Measurements from ENCODE around the gene SH3BP1. TPM values are rescaled to one million over a fixed set of nuclear protein-coding genes. Genes with fewer than 3 reads are reported as not detected.
"Not testable (repeated sequence)": the region's sequence is repeated elsewhere in the genome, so short reads cannot be mapped to it uniquely, and the experiment has no call there.

Gene SH3BP1
- total RNA-seq, 1 donor from 2014 or later, result 88.4 TPM

DNA sequence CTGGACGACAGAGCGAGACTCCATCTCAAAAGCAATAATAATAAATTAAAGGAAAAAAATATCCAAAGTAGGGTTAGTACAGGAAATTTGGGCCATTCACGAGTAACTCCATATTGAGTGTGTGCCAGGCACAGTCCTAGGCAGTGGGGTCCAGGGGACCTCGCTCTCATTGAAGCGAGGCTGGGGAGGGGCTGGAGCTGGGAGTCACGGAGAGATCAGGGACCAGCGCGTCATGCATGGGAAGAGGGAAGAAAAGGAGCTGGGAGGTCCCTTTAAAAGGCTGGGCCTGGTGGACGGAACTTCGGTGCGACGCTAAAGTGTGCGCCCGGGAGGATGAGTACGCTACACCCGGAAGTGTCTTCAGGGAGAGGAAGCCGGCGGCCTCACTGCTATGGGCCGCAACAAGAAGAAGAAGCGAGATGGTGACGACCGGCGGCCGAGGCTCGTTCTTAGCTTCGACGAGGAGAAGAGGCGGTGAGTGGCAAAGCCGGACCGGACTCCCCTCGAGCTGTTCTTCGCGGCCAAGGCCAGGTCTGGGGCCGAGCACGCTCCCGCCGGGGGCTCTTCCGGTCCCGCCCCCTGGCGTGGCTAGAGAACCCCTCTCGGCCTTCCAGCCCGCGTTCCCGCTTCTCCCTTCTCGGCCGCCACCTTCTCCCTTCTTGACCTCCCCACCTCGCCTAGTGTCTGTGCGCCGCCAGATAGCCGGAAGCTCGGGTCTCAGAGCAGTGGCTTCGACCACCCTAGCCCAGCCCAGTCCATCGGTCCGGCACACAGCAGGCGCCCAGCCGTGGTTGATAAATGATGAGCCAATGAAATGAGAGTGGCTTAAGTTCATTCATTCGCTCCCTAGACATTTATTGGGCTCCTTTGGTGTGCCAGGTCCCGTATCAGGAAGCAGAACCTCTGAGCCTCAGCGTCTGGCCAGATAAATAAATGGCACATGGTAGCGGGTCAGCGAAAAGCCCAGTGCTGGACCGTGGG lies 46.8 kb downstream of the SH3BP1 start, which contains the start of gene NOL12:
Gene NOL12 (plus strand): TSS at position 342 of the 981 bp plus-strand sequence. CDS start 50 bp downstream, at position 392.
- TF ChIP-seq, protein P1, sequence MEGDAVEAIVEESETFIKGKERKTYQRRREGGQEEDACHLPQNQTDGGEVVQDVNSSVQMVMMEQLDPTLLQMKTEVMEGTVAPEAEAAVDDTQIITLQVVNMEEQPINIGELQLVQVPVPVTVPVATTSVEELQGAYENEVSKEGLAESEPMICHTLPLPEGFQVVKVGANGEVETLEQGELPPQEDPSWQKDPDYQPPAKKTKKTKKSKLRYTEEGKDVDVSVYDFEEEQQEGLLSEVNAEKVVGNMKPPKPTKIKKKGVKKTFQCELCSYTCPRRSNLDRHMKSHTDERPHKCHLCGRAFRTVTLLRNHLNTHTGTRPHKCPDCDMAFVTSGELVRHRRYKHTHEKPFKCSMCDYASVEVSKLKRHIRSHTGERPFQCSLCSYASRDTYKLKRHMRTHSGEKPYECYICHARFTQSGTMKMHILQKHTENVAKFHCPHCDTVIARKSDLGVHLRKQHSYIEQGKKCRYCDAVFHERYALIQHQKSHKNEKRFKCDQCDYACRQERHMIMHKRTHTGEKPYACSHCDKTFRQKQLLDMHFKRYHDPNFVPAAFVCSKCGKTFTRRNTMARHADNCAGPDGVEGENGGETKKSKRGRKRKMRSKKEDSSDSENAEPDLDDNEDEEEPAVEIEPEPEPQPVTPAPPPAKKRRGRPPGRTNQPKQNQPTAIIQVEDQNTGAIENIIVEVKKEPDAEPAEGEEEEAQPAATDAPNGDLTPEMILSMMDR (IDR thresholded peaks at IDR 0.05), result no peak
- DNase-seq, result peak; percentile 79
- peaks cover 35% of the 10 kb centered on the region for H3K4me1 Mint-ChIP-seq
- peak within 1 kb of the TSS; percentile 95 for H3K27ac Mint-ChIP-seq
- H3K4me3 Mint-ChIP-seq, result peak within 1 kb of the TSS; percentile 97
- intact Hi-C loops (cut with micrococcal nuclease), result loop anchor here (1.0 to 5.0 kb wide), 6 partner anchors 9 to 78 kb away; partner anchors contain the start of genes GGA1 and PDXP
- peak; percentile 87 for ATAC-seq (ENCODE audit: low read depth)
- peaks cover 40% of the 10 kb centered on the region for H3K36me3 Mint-ChIP-seq (ENCODE audit: low read depth)
- H3K27me3 Mint-ChIP-seq, result no peaks in the 10 kb centered on the region
- CTCF ChIA-PET, result interaction anchor here (1.0 to 8.4 kb wide), 6 partner anchors 10 to 79 kb away, joined by 3 to 163 read pairs (median 7); partner anchors contain the start of genes LGALS1, PDXP and SH3BP1
- no peaks in the 10 kb centered on the region for H3K9me3 Mint-ChIP-seq
- POLR2A ChIA-PET, result interaction anchor here (0.8 to 3.2 kb wide), 15 partner anchors 10 to 164 kb away, joined by 3 to 38 read pairs (median 4); partner anchors contain the start of genes ANKRD54, GGA1, LGALS1 and PDXP

GRCh38 chr22:37690407-37690806 lies 50.9 kb downstream of the SH3BP1 start:
- TF ChIP-seq, protein P1 (IDR thresholded peaks at IDR 0.05), result no peak
- Mint-ChIP-seq H3K9me3 (no peaks in the 10 kb centered on the region), H3K27ac (no peak overlapping the region), H3K4me1 (peaks cover 24% of the 10 kb centered on the region), H3K27me3 (no peaks in the 10 kb centered on the region), H3K4me3 (no peak overlapping the region), H3K36me3 (ENCODE audit: low read depth) (peaks cover 67% of the 10 kb centered on the region)
- POLR2A ChIA-PET, result no interaction called here
- ATAC-seq (ENCODE audit: low read depth) (no peak), DNase-seq (no peak)
- intact Hi-C loops (cut with micrococcal nuclease), result no loop called here
- CTCF ChIA-PET, result no interaction called here

DNA sequence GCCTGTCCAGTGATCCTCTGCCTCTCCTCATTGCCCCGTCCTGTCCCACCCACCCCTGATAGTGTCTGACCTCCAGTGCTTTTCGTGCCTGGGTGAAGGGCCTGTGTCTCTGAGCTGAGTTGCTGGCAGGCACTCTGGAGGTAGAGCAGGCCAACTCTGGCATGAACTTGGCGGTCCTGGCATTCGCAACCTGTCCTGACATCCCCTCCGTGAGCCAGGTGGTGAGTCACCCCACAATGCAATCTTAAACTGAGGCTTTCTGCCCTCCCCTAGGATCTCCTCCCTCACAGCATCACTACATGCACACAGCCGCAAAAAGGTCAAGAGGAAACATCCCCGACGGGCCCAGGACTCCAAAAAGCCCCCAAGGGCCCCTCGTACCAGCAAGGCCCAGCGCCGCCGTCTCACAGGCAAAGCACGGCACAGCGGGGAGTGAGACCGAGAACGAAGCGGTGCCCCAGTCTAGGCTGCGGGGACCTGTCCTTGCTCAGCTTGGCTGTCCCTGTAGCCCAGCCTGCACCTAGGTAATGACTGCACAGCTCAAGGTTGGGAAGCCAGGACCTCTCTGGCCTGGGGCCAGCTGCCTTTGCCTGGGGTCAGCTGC lies 51.5 kb downstream of the SH3BP1 start:
- no peaks in the 10 kb centered on the region for H3K27me3 Mint-ChIP-seq
- H3K27ac Mint-ChIP-seq, result no peak overlapping the region
- H3K4me3 Mint-ChIP-seq, result no peak overlapping the region
- peaks cover 23% of the 10 kb centered on the region for H3K4me1 Mint-ChIP-seq
- DNase-seq (no peak), ATAC-seq (ENCODE audit: low read depth) (no peak)
- intact Hi-C loops (cut with micrococcal nuclease), result no loop called here
- peaks cover 70% of the 10 kb centered on the region for H3K36me3 Mint-ChIP-seq (ENCODE audit: low read depth)
- CTCF ChIA-PET, result no interaction called here
- TF ChIP-seq, protein P1 (IDR thresholded peaks at IDR 0.05), result no peak
- no peaks in the 10 kb centered on the region for H3K9me3 Mint-ChIP-seq
- POLR2A ChIA-PET, result interaction anchor here (0.6 kb wide), 1 partner anchor 30 kb away, joined by 9 read pairs; no protein-coding TSS in a partner anchor

DNA sequence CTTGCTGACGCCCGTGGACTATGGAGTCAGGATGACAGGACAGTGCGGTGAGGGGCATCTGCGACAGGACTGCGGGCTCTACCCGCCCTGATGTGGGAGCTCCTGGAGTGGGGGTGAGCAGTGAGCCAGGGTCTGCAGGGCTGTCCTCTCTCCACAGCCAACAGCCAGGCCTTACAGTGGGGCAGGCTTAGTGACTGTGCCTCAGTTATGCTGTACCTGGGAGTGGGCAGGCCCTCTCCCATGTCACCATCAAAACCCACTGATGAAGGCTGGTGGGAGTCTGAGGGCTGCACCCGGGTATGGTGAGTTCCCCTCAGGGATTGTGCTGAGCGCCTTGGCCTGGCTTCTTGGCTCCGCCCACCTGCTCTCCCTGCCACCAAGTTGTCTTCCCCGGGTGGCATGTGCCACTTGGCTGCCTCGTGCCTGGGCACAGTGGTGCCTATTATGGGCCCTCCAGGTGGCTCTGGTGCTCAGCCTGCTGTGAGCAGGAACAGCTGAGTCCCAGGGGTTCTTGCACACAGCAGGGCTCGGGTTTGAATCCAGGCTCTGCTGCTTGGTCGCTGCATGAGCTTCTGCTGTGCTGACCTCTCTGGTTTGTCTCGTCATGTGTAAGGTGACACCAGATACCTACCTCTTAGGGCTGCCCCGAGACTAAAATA lies 53.3 kb downstream of the SH3BP1 start:
- TF ChIP-seq, protein P1 (IDR thresholded peaks at IDR 0.05), result no peak
- H3K36me3 Mint-ChIP-seq (ENCODE audit: low read depth), result peaks cover 60% of the 10 kb centered on the region
- no peak overlapping the region for H3K4me3 Mint-ChIP-seq
- no peak for ATAC-seq (ENCODE audit: low read depth)
- no peak for DNase-seq
- H3K9me3 Mint-ChIP-seq, result no peaks in the 10 kb centered on the region
- H3K4me1 Mint-ChIP-seq, result peaks cover 21% of the 10 kb centered on the region
- no peak overlapping the region for H3K27ac Mint-ChIP-seq
- no peaks in the 10 kb centered on the region for H3K27me3 Mint-ChIP-seq
- POLR2A ChIA-PET, result interaction anchor here (0.6 kb wide), 2 partner anchors 31 to 1445 kb away, joined by 5 to 6 read pairs; no protein-coding TSS in a partner anchor
- intact Hi-C loops (cut with micrococcal nuclease), result no loop called here
- CTCF ChIA-PET, result no interaction called here

DNA sequence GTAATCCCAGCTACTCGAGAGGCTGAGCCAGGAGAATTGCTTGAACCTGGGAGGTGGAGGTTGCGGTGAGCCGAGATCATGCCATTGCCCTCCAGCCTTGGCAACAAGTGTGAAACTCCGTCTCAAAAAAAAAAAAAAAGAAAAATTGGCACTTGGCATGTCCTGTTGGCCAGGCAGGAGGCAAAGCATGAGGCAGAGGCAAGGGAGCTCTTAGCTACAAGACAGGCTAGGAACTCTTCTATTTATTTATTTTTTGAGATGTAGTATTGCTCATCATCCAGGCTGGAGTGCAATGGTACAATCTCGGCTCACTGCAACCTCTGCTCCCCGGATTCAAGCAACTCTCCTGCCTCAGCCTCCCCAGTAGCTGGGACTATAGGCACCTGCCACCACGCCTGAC lies 54.7 kb downstream of the SH3BP1 start:
- intact Hi-C loops (cut with micrococcal nuclease); H3K9me3 Mint-ChIP-seq; DNase-seq; H3K27ac Mint-ChIP-seq; H3K27me3 Mint-ChIP-seq; ATAC-seq (ENCODE audit: low read depth); CTCF ChIA-PET; H3K4me3 Mint-ChIP-seq: not testable (repeated sequence)
- Mint-ChIP-seq H3K4me1 (peaks cover 15% of the 10 kb centered on the region), H3K36me3 (ENCODE audit: low read depth) (peaks cover 49% of the 10 kb centered on the region)
- POLR2A ChIA-PET, result interaction anchor here (0.7 to 1.2 kb wide), 3 partner anchors 17 to 583 kb away, joined by 3 to 9 read pairs (median 5); no protein-coding TSS in a partner anchor

- Mint-ChIP-seq H3K4me1 (peaks cover 15% of the 10 kb centered on the region), H3K4me3 (peak overlapping the region; percentile 60), H3K36me3 (ENCODE audit: low read depth) (peaks cover 31% of the 10 kb centered on the region)
- not testable (repeated sequence) for H3K9me3 Mint-ChIP-seq; DNase-seq; H3K27me3 Mint-ChIP-seq; ATAC-seq (ENCODE audit: low read depth); H3K27ac Mint-ChIP-seq
- ChIA-PET POLR2A (interaction anchor here (0.9 kb wide), 1 partner anchor 10 kb away, joined by 3 read pairs; the partner anchor contains the start of gene NOL12), CTCF (interaction anchor here (1.8 kb wide), 1 partner anchor 53 kb away, joined by 7 read pairs; no protein-coding TSS in a partner anchor)
- intact Hi-C loops (cut with micrococcal nuclease), result loop anchor here (1.0 kb wide), 1 partner anchor 10 kb away; the partner anchor contains the start of gene NOL12
Measured at GRCh38 chr22:37696260-37696656, 56.8 kb downstream of the SH3BP1 start.
